HEK293 (cell line): ENCODE data around the gene WTAP.

ENCODE experiments used
- ATF2 ChIP-seq: fragments of 450-650 bp; formaldehyde crosslinking; IDR thresholded peaks from 2 replicates; pipeline ENCODE4 v1.5.1; 2016; ENCODE audit warnings: missing biosample characterization, missing genetic modification characterization, low read depth
- CTCF ChIP-seq: fragments of 450-650 bp; formaldehyde crosslinking; IDR thresholded peaks from 2 replicates; pipeline ENCODE4 v1.5.1; 2016; ENCODE audit warnings: missing biosample characterization, missing genetic modification characterization
- KLF17 ChIP-seq: fragments of 450-650 bp; formaldehyde crosslinking; IDR thresholded peaks from 2 replicates; pipeline ENCODE4 v1.5.1; 2016; ENCODE audit warnings: missing biosample characterization, missing genetic modification characterization
- PRDM1 ChIP-seq: fragments of 450-650 bp; formaldehyde crosslinking; IDR thresholded peaks from 2 replicates; pipeline ENCODE4; 2016; ENCODE audit warnings: missing biosample characterization, missing genetic modification characterization
- SP3 ChIP-seq: fragments of 450-650 bp; formaldehyde crosslinking; IDR thresholded peaks from 2 replicates; pipeline ENCODE4 v1.5.1; 2016; ENCODE audit warnings: missing biosample characterization, missing genetic modification characterization
- ZNF561 ChIP-seq: fragments of 450-650 bp; IDR thresholded peaks from 2 replicates; pipeline ENCODE4 v1.5.1; 2018; ENCODE audit warnings: missing biosample characterization, missing genetic modification characterization, borderline replicate concordance
- ZNF596 ChIP-seq: fragments of 450-650 bp; IDR thresholded peaks from 2 replicates; pipeline ENCODE4 v1.5.0; 2018; ENCODE audit warnings: missing biosample characterization, mild to moderate bottlenecking, missing genetic modification characterization, moderate library complexity
- ZNF776 ChIP-seq: fragments of 450-650 bp; formaldehyde crosslinking; IDR thresholded peaks from 2 replicates; pipeline ENCODE4 v1.5.0; 2017; ENCODE audit warnings: missing biosample characterization, missing genetic modification characterization, borderline replicate concordance
- ZNF792 ChIP-seq: fragments of 450-650 bp; formaldehyde crosslinking; IDR thresholded peaks from 2 replicates; pipeline ENCODE4 v1.5.1; 2016; ENCODE audit warnings: missing biosample characterization, missing genetic modification characterization

- TF ChIP-seq ZNF792 (no peak), ZNF776 (tag by site-specific recombination) (no peak), PRDM1 (tag by site-specific recombination) (no peak), CTCF (tag by site-specific recombination) (no peak), SP3 (tag by site-specific recombination) (no peak), ZNF561 (tag by site-specific recombination) (no peak), ATF2 (tag by site-specific recombination) (no peak), ZNF596 (tag by site-specific recombination) (no peak), KLF17 (no peak)
Measured at GRCh38 chr6:159714404-159714803, 12.9 kb upstream of the WTAP start.
